HFF-Myc (cell line): Measurements from ENCODE around the gene ACER3.

Experiments
- DNase-seq: peaks from one replicate; pipeline ENCODE4 v3.0.0-alpha.2; 2011; ENCODE audit warnings: low read depth; ENCODE audit errors: extremely low read depth
- H3K4me3 ChIP-seq: replicated peaks from 2 replicates; pipeline ENCODE4 v1.5.1; 2011; ENCODE audit warnings: low read depth, mild to moderate bottlenecking, control low read depth, low read length
- CTCF ChIP-seq: IDR thresholded peaks from 2 replicates; pipeline ENCODE4 v1.5.1; 2012; ENCODE audit warnings: mild to moderate bottlenecking, low read depth, low read length, control low read depth; ENCODE audit errors: missing control alignments

Gene ACER3

GRCh38 chr11:77063407-77063806, 202.7 kb downstream of the ACER3 start:
- H3K4me3 ChIP-seq: no peak overlapping the region
- DNase-seq: no peak
- TF ChIP-seq CTCF: no peak

DNA sequence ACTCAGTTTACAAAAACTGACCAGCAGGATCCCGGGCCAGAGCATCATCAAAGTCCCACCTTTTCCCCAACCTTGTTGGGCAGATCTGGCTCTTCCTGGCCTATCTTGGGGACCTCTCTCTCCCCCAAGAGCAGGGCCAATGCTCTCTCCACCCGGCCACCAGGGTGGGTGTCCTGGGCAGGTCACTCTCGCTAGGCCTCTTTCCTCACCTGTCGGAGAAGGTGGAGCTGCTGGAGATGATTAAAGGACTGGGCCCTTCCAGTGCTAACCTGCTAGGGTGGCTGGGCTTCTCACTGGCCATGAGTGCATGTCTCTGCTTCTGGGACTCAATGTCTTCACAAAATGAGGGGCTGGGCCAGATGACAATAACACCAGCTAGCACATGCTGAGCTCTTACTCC, 203.1 kb downstream of the ACER3 start:
- DNase-seq: no peak
- TF ChIP-seq CTCF: no peak
- no peak overlapping the region for H3K4me3 ChIP-seq

GRCh38 chr11:77064648-77065217, 204.0 kb downstream of the ACER3 start:
- H3K4me3 ChIP-seq: no peak overlapping the region
- no peak for DNase-seq
- no peak for TF ChIP-seq CTCF

DNA sequence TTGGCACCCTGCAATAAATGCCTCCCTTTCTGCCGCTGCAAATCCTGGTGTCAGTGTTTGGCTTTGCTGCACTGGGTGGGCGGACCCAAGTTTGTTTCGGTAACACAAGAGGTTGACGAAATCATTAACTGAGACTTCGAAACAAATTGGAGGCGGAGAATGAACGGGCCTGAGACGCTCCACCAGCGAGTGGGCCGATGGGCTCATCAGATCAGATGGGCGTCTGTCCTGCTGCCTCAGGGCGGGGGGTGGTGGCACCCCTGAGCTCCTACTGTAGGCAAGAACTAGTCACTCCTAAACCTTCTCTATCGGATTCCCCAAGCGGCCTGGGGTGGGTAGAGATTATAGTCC, 205.1 kb downstream of the ACER3 start:
- no peak for DNase-seq
- peak overlapping the region; percentile 50 for H3K4me3 ChIP-seq
- TF ChIP-seq CTCF: no peak

DNA sequence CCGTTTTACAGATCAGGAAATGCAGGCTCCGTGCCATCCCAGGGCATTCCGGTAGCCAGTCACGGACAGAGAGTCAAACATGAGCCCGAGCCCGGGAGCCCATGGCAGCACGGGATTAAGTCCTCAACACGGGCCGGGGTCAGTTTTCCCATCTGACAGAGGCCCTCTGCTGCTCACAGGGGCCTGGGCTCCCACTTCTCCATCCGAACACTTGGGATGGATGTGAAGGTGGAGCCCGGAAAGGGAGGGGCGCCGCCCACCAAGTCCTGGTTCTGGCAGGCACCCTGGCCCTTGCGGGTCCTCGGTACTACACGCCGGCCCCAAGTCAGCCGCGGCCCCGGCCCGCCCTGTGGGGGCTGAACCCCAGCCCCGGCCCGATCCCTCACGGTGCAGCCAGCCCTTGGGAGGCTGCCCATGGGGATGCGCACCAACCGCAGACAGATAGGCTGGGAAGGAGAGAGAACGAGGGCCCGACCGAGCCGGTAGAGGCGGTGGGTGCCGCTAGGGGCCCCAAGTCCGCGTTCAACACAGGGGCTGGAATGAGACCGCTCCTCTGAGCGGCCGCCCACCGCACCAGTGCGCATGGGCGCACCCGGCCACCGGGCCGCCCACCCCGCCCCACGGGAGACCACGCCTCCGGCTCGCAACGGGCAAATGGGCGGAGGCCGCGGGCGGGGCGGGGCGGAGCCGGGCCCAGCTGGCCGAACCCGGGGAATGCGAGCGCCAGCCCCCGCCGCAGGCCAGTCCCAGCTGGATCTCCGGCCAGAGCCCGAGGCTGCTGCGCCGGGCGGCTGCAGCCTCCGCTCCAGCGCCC, 205.7 kb downstream of the ACER3 start, which contains the start of gene CAPN5:
CAPN5 (plus strand) TSS at position 743 of the 814 bp plus-strand sequence. CDS start 17,916 bp downstream, outside the sequence.
- peak within 1 kb of the TSS; percentile 50 for H3K4me3 ChIP-seq
- peak; percentile 29 for TF ChIP-seq CTCF
- peak; percentile 58 for DNase-seq

- no peak for DNase-seq
- TF ChIP-seq CTCF: no peak
- H3K4me3 ChIP-seq: peak overlapping the region; percentile 50
These were observed 207.2 kb downstream of the ACER3 start for GRCh38 chr11:77067861-77068443.
